NCI-H510A treated with DMSO at 0.1 percent for 48 hours (cell line): ENCODE results near the gene C2orf49.

Source experiments
- DNase-seq: peaks from one replicate; lab custom pipeline; 2025; lab: John Stamatoyannopoulos, UW

C2orf49 gene

DNA sequence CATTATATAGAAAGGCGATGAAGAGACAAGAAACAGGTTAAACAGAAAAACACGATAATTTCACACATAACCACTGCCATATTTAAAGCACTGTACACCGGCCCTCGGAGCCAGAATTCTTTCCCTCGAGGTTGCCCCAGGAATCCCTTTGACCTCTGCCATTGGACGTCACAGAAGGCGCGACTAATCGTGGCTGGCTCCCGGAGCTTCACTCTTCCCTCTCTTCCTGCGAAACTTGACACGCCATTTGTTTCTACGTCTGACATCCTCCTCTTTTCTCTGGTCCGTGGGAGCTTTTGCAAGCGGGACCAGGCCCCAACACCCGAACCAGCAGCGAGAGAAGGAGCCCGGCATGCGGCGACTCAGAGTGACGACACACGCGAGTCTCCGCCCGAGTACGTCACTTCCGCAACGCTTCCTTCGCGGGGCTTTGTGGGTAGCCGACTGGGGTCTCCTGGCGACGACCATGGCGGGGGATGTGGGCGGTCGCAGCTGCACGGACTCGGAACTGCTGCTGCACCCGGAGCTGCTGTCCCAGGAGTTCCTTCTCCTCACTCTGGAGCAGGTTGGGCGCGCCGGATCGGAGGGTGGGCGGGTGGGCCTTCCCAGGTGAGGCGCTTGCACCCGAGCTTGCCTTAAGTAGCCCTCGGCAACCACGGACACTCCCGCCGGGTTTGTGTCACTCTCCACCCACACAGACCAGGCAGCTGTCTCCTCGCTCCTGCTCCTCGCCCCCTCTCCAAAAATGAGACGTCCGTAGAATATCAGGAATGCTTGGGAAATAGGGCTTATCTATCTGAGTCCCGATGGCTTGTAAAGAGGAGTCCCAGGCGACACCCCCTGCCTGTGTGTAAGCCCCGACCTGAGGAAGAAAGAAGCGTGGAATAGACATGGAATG, at the start of gene C2orf49:
C2orf49 (plus strand) TSS at position 419 of the 898 bp plus-strand sequence; CDS start at position 467, 48 bp downstream.
- DNase-seq, result peak; percentile 92

DNA sequence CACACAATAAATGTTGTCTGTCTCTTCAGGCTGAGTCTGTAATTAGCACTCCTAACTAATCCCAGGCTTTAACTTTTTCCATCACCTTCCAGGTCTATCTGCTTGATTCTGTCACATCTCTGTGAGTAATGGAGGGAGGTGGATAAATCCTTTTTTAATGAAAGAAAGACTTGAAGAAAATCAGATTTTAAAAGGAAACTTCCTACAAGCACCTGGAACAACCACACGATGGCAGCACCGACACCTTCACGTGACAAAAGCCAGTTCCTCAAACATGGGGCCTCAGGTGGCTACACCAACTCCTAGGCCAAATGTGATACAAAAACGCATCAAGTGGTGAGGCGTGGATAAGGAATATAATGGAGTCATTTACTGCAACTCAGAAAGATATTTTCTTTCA, 49.6 kb upstream of the C2orf49 start:
- peak; percentile 16 for DNase-seq

DNA sequence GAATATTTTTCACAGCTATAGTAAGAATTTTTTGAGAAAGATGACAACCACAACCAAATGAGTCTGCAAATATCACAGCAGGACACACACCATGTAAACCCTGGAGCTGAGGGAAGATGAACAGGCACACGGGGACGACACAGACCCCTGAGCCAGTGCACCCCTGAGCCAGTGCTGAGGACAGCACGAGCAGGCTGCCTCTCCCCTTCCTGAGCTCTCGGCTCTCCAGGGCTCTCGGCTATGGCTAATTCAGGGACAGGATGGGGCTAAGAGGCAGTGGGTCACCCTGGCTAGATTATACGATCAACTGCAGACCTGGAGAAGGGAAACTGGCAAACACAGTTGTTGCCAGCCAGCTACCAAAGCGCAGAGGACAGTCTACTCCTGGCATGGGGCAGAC, 49.2 kb upstream of the C2orf49 start:
- no peak for DNase-seq

DNA sequence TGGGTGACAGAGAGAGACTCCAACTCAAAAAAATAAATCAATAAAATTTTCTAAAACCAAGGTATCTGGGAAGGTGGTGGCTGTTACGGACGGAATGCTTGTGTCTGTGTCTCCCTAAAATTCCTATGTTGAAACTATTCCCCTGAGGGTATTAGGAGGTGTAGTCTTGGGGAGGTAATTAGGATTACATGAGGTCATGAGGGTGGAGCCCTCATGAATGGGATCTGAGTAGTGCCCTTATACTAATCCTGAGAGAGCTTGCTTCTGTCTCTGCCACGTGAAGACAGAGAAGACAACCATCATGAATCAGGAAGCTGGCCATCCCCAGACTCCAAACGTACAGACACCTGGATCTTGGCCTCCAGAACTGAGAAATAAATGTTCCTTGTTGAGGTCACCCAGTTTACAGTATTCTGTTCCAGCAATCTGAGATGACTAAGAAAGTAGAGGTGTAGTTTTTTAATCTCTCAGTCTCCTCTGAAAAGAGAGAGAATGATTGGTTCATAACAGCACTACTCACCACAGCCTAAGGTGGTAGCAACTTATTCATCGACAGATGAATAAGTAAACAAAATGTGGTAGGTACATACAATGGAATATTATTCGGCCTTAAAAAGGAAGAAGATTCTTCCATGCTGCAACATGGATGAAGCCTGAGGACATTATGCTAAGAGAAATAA, 46.2 kb upstream of the C2orf49 start:
- DNase-seq, result no peak

- DNase-seq, result no peak
Observed at GRCh38 chr2:105291981-105292380, 45.4 kb upstream of the C2orf49 start.

- DNase-seq, result no peak
Observed at GRCh38 chr2:105294046-105294445, 43.3 kb upstream of the C2orf49 start.

- DNase-seq, result peak; percentile 32
Observed at GRCh38 chr2:105294844-105295481, 42.4 kb upstream of the C2orf49 start.

- no peak for DNase-seq
Observed at GRCh38 chr2:105296017-105296611, 41.2 kb upstream of the C2orf49 start.

DNA sequence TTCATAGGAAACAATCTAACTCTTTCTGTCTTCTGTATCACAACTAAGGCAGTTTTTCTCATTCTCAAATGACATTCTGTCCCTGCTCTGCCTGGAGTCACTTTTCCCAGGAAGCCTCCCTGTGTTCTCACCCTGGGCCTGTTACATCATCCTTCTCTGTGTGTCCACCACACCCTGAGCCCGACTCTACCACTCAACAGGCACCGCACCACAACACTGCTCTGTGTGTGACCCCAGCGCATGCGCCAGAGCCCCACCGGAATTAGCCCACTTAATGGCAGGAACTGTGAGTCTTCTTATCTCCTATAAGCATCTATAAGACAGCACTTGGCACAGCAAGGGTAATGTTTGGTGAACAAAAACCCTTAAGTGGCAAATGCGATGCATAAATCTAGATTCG, 40.1 kb upstream of the C2orf49 start:
- DNase-seq, result no peak

- no peak for DNase-seq
Observed at GRCh38 chr2:105298017-105298416, 39.3 kb upstream of the C2orf49 start.

GRCh38 chr2:105299290-105299689, 38.0 kb upstream of the C2orf49 start:
- no peak for DNase-seq

DNA sequence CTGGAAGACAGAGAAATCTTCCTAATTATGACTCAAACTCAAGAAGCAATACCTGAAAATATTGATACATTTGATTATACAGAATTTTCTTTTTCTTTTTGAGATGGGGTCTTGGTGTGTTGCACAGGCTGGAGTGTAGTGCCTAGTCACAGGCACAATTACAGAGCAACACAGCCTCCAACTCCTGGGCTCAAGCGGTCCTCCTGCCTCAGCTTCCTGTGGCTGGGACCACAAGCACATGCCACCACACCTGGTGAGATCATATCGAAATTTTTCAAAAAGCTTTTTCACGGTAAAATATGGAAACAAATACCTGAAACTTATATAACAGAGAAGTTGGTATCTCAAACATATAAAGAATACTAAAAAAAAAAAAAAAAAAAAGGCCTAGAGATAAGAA, 35.7 kb upstream of the C2orf49 start:
- DNase-seq, result no peak

- DNase-seq, result no peak
Observed at GRCh38 chr2:105307146-105307545, 30.2 kb upstream of the C2orf49 start.

- no peak for DNase-seq
Observed at GRCh38 chr2:105307550-105307949, 29.8 kb upstream of the C2orf49 start.

- peak; percentile 4 for DNase-seq
Observed at GRCh38 chr2:105307962-105308361, 29.4 kb upstream of the C2orf49 start.

- DNase-seq, result no peak
Observed at GRCh38 chr2:105308382-105309146, 28.8 kb upstream of the C2orf49 start.

DNA sequence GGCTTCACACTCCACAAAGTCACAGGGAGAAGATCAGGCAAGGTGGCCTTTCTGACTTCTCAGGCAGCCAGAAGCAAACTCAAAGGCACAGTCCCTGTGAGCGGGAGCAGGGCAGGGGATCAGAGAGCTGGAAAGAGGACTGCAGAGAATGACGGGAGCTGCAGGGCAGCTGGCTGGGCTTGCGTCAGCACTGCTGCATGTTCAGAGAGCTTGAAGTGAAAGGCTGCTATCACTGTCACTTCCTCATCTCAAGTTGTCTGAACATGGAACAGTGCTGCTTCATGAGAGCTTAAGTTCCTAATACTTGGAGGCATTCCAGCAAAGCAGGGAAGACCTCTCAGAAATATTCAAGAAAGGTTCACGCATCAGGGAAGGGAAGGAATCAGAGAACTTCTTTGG, 28.2 kb upstream of the C2orf49 start:
- peak; percentile 3 for DNase-seq

- DNase-seq, result no peak
Observed at GRCh38 chr2:105313877-105314276, 23.5 kb upstream of the C2orf49 start.

DNA sequence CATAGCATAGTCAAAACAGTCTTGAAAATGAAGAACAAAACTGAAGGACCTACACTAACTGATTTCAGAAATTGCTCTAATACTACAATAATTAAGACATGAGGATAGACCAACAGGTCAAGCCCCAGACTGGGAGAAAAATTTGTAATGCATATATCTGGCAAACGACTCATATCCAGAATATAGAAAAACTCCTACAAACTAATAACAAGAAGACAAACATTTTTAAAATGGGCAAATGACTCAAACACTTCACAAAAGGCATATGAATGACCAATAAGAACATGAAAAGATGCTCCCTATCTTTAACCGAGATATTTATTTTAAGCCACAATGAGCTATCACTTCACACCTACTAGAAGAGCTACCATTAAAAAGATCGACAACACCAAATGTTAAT, 22.0 kb upstream of the C2orf49 start:
- no peak for DNase-seq

- no peak for DNase-seq
Observed at GRCh38 chr2:105317937-105318336, 19.4 kb upstream of the C2orf49 start.

DNA sequence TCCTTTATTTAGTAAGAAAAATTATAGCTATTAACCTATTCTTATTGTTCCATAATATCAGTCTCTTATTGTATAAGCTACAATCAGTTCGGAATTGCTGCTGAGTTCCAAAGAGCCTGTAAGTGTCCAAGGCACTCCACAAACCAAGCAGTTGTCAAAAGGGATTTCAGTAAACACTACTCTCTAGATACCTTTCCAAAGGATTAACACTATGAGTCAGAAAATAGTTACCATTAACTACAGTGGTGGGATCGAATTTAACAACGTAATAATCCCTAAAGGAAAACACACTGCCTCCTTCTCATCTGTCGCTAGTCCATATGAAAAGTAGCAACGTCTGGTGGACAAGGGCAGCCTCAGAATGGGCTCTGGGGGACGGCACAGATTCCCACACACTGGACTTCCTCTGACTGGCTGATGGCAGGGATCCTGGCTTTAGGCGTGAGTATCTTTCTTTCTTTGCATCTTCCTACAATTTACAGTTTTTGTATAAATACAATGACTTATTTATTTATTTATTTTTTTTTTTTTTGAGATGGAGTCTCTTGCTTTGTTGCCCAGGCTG, 16.6 kb upstream of the C2orf49 start:
- DNase-seq, result no peak
